HCT116 (cell line): ENCODE results near the gene OR5J2. TPM values are rescaled to one million over a fixed set of nuclear protein-coding genes. Genes with fewer than 3 reads are reported as not detected.
"Not testable (repeated sequence)": the region's sequence is repeated elsewhere in the genome, so short reads cannot be mapped to it uniquely, and the experiment has no call there.

Experiments
- ATAC-seq: fragments of 200-7000 bp; cut with Tn5 transposase; 2 replicates; pipeline ENCODE4 v1.9.1; 2020; ENCODE audit warnings: mild to moderate bottlenecking, moderate library complexity
- BruUV-seq: library from RNA; stranded (reverse); fragments of 400-500 nt; replicated peaks from 2 replicates; lab custom pipeline; 2021; lab: Mats Ljungman, UMichigan
- CTCF ChIA-PET: fragments of 300-600 bp; sonication (Branson Sonifier 250); formaldehyde crosslinking; loops from one replicate; lab custom pipeline; 2021; ENCODE audit warnings: antibody characterized with exemption; lab: Charles Lee
- POLR2A ChIA-PET: fragments of 300-600, 350-600 bp; sonication (Branson Sonifier 250); formaldehyde crosslinking; loops from one replicate; lab custom pipeline; 2021; ENCODE audit warnings: antibody characterized with exemption; lab: Charles Lee
- RAD21 ChIA-PET, 2 experiments: fragments of 300-600 bp; sonication (Branson Sonifier 250); formaldehyde crosslinking; loops; one replicate each; lab custom pipeline; 2023; ENCODE audit warnings: low total read pairs in 2 of 2; ENCODE audit not compliant: uncharacterized antibody in 2 of 2, unreplicated experiment in 2 of 2, low non-redundant PET in 1 of 2; lab: Charles Lee
- DNase-seq: peaks from one replicate; pipeline ENCODE4 v3.0.0-alpha.2; 2010; ENCODE audit warnings: low read depth, low spot score
- H2AFZ ChIP-seq: fragments of 200-600 bp; shearing (Covaris generic), sonication (generic); 2 replicates; pipeline ENCODE4 v1.6.1; 2017; ENCODE audit warnings: low read depth, mixed run types, mixed read lengths, antibody characterized with exemption, low read length; ENCODE audit not compliant: poor library complexity, severe bottlenecking
- H3K27ac ChIP-seq: 2 replicates; pipeline ENCODE4 v1.5.1; 2012; ENCODE audit warnings: low read depth, low read length
- H3K27me3 ChIP-seq: fragments of 200-600 bp; sonication (generic); 2 replicates; pipeline ENCODE4 v1.6.1; 2016; ENCODE audit warnings: mixed run types, low read length, mixed read lengths; ENCODE audit not compliant: insufficient read depth
- H3K36me3 ChIP-seq, 2 experiments: fragments of 200-500 bp in 1 of 2; fragments of 200-600 bp in 1 of 2; sonication (Bioruptor generic) in 1 of 2; sonication (generic) in 1 of 2; 2 replicates each; pipeline versions ENCODE4 v1.5.1 to v1.6.1; 2014 to 2016; ENCODE audit warnings: low read length in 2 of 2, inconsistent platforms in 1 of 2, mixed read lengths in 1 of 2, mixed run types in 1 of 2; ENCODE audit not compliant: insufficient read depth in 2 of 2, control insufficient read depth in 1 of 2
- H3K4me1 ChIP-seq, 2 experiments: fragments of 200-600 bp in 1 of 2; sonication (generic) in 1 of 2; 2 replicates each; pipeline versions ENCODE4 v1.5.1 to v1.6.1; 2012 to 2017; ENCODE audit warnings: low read length in 2 of 2, inconsistent platforms in 1 of 2, mild to moderate bottlenecking in 1 of 2, mixed read lengths in 1 of 2, mixed run types in 1 of 2, moderate library complexity in 1 of 2; ENCODE audit not compliant: insufficient read depth in 2 of 2, control insufficient read depth in 1 of 2
- H3K4me2 ChIP-seq: fragments of 200-600 bp; sonication (generic); 2 replicates; pipeline ENCODE4 v1.6.1; 2017; ENCODE audit warnings: mixed run types, low read length, mixed read lengths
- H3K4me3 ChIP-seq, 2 experiments: fragments of 200-600 bp in 1 of 2; sonication (generic) in 1 of 2; replicated peaks in 1 of 2; 2 replicates each; pipeline ENCODE4 v1.5.1; 2011 to 2016; ENCODE audit warnings: low read length in 2 of 2, control low read depth in 1 of 2, low read depth in 1 of 2, mild to moderate bottlenecking in 1 of 2, mixed read lengths in 1 of 2, mixed run types in 1 of 2
- H3K79me2 ChIP-seq: fragments of 200-600 bp; sonication (generic); 2 replicates; pipeline ENCODE4 v1.6.1; 2017; ENCODE audit warnings: mild to moderate bottlenecking, mixed run types, low read length, moderate library complexity, mixed read lengths; ENCODE audit not compliant: insufficient read depth
- H3K9ac ChIP-seq: fragments of 200-600 bp; sonication (generic); 2 replicates; pipeline ENCODE4 v1.6.1; 2016; ENCODE audit warnings: low read length, mixed read lengths
- H3K9me2 ChIP-seq: fragments of 200-600 bp; sonication (generic), shearing (Covaris generic); 2 replicates; pipeline ENCODE4 v1.6.1; 2017; ENCODE audit warnings: mixed run types, mild to moderate bottlenecking, moderate library complexity; ENCODE audit not compliant: insufficient read depth
- H3K9me3 ChIP-seq, 2 experiments: fragments of 200-500 bp in 1 of 2; fragments of 200-600 bp in 1 of 2; sonication (Bioruptor generic) in 1 of 2; sonication (generic) in 1 of 2; 2 replicates each; pipeline ENCODE4 v1.6.1; 2014 to 2017; ENCODE audit warnings: low read length in 2 of 2, mixed read lengths in 2 of 2, inconsistent platforms in 1 of 2, low read depth in 1 of 2, mild to moderate bottlenecking in 1 of 2, mixed run types in 1 of 2, moderate library complexity in 1 of 2; ENCODE audit not compliant: control insufficient read depth in 1 of 2, insufficient read depth in 1 of 2
- H4K20me1 ChIP-seq: fragments of 200-600 bp; sonication (generic), shearing (Covaris generic); 2 replicates; pipeline ENCODE4 v1.6.1; 2017; ENCODE audit warnings: mixed run types, mild to moderate bottlenecking, moderate library complexity; ENCODE audit not compliant: insufficient read depth
- ATF3 ChIP-seq: IDR thresholded peaks from 2 replicates; pipeline ENCODE4 v1.6.1; 2012
- TCF7L2 ChIP-seq: IDR thresholded peaks from 2 replicates; pipeline ENCODE4 v1.7.0; 2011; ENCODE audit warnings: borderline replicate concordance, inconsistent platforms; ENCODE audit not compliant: insufficient read depth, insufficient read length; ENCODE audit errors: extremely low read depth
- ZFX ChIP-seq: fragments of 450-650 bp; IDR thresholded peaks from 2 replicates; pipeline ENCODE4 v1.6.1; 2017
- intact Hi-C: fragments of 100-400 bp; cut with micrococcal nuclease; formaldehyde crosslinking; loops from 2 replicates; pipeline ENCODE4 v1.10.0; 2022
- total RNA-seq: library from RNA; stranded (reverse); gene quantifications from one replicate; pipeline ENCODE4 v1.2.1, GENCODE V29; 2021; ENCODE audit not compliant: unreplicated experiment
- TF ChIP-seq, protein P1 (sequence below): IDR thresholded peaks from 2 replicates; pipeline ENCODE4 v1.6.1; 2012; ENCODE audit warnings: low read depth

The OR5J2 gene
- total RNA-seq, 1 experiment from 2014 or later = not detected

GRCh38 chr11:56143681-56144080 is 32.7 kb upstream of the OR5J2 start:
- intact Hi-C loops, H3K36me3 ChIP-seq, RAD21 ChIA-PET, H2AFZ ChIP-seq, DNase-seq, H3K27ac ChIP-seq, H3K4me2 ChIP-seq, BruUV-seq, H3K4me3 ChIP-seq, ATAC-seq, CTCF ChIA-PET, H3K4me1 ChIP-seq, H3K9ac ChIP-seq, POLR2A ChIA-PET, H3K9me2 ChIP-seq, H4K20me1 ChIP-seq, H3K9me3 ChIP-seq, H3K79me2 ChIP-seq, H3K27me3 ChIP-seq: not testable (repeated sequence)

- Histone ChIP-seq H2AFZ (no peak overlapping the region), H3K27ac (no peak overlapping the region), H3K36me3 (no peaks in the 10 kb centered on the region), H3K27me3 (no peaks in the 10 kb centered on the region), H3K9ac (no peak overlapping the region), H3K4me3 (no peak overlapping the region), H3K4me2 (no peak overlapping the region), H3K9me3 (peaks cover 4 to 6% of the 10 kb centered on the region in 2 experiments; a peak in 2 of 4 replicates), H4K20me1 (no peaks in the 10 kb centered on the region), H3K79me2 (no peaks in the 10 kb centered on the region), H3K9me2 (no peaks in the 10 kb centered on the region), H3K4me1 (no peaks in the 10 kb centered on the region)
- TF ChIP-seq ZFX = no peak
- TF ChIP-seq, protein P1, sequence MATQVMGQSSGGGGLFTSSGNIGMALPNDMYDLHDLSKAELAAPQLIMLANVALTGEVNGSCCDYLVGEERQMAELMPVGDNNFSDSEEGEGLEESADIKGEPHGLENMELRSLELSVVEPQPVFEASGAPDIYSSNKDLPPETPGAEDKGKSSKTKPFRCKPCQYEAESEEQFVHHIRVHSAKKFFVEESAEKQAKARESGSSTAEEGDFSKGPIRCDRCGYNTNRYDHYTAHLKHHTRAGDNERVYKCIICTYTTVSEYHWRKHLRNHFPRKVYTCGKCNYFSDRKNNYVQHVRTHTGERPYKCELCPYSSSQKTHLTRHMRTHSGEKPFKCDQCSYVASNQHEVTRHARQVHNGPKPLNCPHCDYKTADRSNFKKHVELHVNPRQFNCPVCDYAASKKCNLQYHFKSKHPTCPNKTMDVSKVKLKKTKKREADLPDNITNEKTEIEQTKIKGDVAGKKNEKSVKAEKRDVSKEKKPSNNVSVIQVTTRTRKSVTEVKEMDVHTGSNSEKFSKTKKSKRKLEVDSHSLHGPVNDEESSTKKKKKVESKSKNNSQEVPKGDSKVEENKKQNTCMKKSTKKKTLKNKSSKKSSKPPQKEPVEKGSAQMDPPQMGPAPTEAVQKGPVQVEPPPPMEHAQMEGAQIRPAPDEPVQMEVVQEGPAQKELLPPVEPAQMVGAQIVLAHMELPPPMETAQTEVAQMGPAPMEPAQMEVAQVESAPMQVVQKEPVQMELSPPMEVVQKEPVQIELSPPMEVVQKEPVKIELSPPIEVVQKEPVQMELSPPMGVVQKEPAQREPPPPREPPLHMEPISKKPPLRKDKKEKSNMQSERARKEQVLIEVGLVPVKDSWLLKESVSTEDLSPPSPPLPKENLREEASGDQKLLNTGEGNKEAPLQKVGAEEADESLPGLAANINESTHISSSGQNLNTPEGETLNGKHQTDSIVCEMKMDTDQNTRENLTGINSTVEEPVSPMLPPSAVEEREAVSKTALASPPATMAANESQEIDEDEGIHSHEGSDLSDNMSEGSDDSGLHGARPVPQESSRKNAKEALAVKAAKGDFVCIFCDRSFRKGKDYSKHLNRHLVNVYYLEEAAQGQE = no peak
- TF ChIP-seq ATF3 = no peak
- TF ChIP-seq TCF7L2 = no peak
- BruUV-seq = no TSS peak
- intact Hi-C loops = no loop called here
- POLR2A ChIA-PET = no interaction called here
- ATAC-seq (no peak), DNase-seq (no peak)
- RAD21 ChIA-PET = no interaction called here
- CTCF ChIA-PET = no interaction called here
Measured at GRCh38 chr11:56151376-56151775, 25.0 kb upstream of the OR5J2 start.
